HCT116 (cell line): ENCODE results near the gene GASK1A. TPM values are rescaled to one million over a fixed set of nuclear protein-coding genes. Genes with fewer than 3 reads are reported as not detected.
"Not testable (repeated sequence)": the region's sequence is repeated elsewhere in the genome, so short reads cannot be mapped to it uniquely, and the experiment has no call there.

Experiments
- ATAC-seq: fragments of 200-7000 bp; cut with Tn5 transposase; 2 replicates; pipeline ENCODE4 v1.9.1; 2020; ENCODE audit warnings: mild to moderate bottlenecking, moderate library complexity
- BruUV-seq: library from RNA; stranded (reverse); fragments of 400-500 nt; replicated peaks from 2 replicates; lab custom pipeline; 2021; lab: Mats Ljungman, UMichigan
- CTCF ChIA-PET: fragments of 300-600 bp; sonication (Branson Sonifier 250); formaldehyde crosslinking; loops from one replicate; lab custom pipeline; 2021; ENCODE audit warnings: antibody characterized with exemption; lab: Charles Lee
- POLR2A ChIA-PET: fragments of 300-600, 350-600 bp; sonication (Branson Sonifier 250); formaldehyde crosslinking; loops from one replicate; lab custom pipeline; 2021; ENCODE audit warnings: antibody characterized with exemption; lab: Charles Lee
- RAD21 ChIA-PET, 2 experiments: fragments of 300-600 bp; sonication (Branson Sonifier 250); formaldehyde crosslinking; loops; one replicate each; lab custom pipeline; 2023; ENCODE audit warnings: low total read pairs in 2 of 2; ENCODE audit not compliant: uncharacterized antibody in 2 of 2, unreplicated experiment in 2 of 2, low non-redundant PET in 1 of 2; lab: Charles Lee
- DNase-seq: peaks from one replicate; pipeline ENCODE4 v3.0.0-alpha.2; 2010; ENCODE audit warnings: low read depth, low spot score
- H2AFZ ChIP-seq: fragments of 200-600 bp; shearing (Covaris generic), sonication (generic); 2 replicates; pipeline ENCODE4 v1.6.1; 2017; ENCODE audit warnings: low read depth, mixed run types, mixed read lengths, antibody characterized with exemption, low read length; ENCODE audit not compliant: poor library complexity, severe bottlenecking
- H3K27ac ChIP-seq: 2 replicates; pipeline ENCODE4 v1.5.1; 2012; ENCODE audit warnings: low read depth, low read length
- H3K27me3 ChIP-seq: fragments of 200-600 bp; sonication (generic); 2 replicates; pipeline ENCODE4 v1.6.1; 2016; ENCODE audit warnings: mixed run types, low read length, mixed read lengths; ENCODE audit not compliant: insufficient read depth
- H3K36me3 ChIP-seq, 2 experiments: fragments of 200-500 bp in 1 of 2; fragments of 200-600 bp in 1 of 2; sonication (Bioruptor generic) in 1 of 2; sonication (generic) in 1 of 2; 2 replicates each; pipeline versions ENCODE4 v1.5.1 to v1.6.1; 2014 to 2016; ENCODE audit warnings: low read length in 2 of 2, inconsistent platforms in 1 of 2, mixed read lengths in 1 of 2, mixed run types in 1 of 2; ENCODE audit not compliant: insufficient read depth in 2 of 2, control insufficient read depth in 1 of 2
- H3K4me1 ChIP-seq, 2 experiments: fragments of 200-600 bp in 1 of 2; sonication (generic) in 1 of 2; 2 replicates each; pipeline versions ENCODE4 v1.5.1 to v1.6.1; 2012 to 2017; ENCODE audit warnings: low read length in 2 of 2, inconsistent platforms in 1 of 2, mild to moderate bottlenecking in 1 of 2, mixed read lengths in 1 of 2, mixed run types in 1 of 2, moderate library complexity in 1 of 2; ENCODE audit not compliant: insufficient read depth in 2 of 2, control insufficient read depth in 1 of 2
- H3K4me2 ChIP-seq: fragments of 200-600 bp; sonication (generic); 2 replicates; pipeline ENCODE4 v1.6.1; 2017; ENCODE audit warnings: mixed run types, low read length, mixed read lengths
- H3K4me3 ChIP-seq, 2 experiments: fragments of 200-600 bp in 1 of 2; sonication (generic) in 1 of 2; replicated peaks in 1 of 2; 2 replicates each; pipeline ENCODE4 v1.5.1; 2011 to 2016; ENCODE audit warnings: low read length in 2 of 2, control low read depth in 1 of 2, low read depth in 1 of 2, mild to moderate bottlenecking in 1 of 2, mixed read lengths in 1 of 2, mixed run types in 1 of 2
- H3K79me2 ChIP-seq: fragments of 200-600 bp; sonication (generic); 2 replicates; pipeline ENCODE4 v1.6.1; 2017; ENCODE audit warnings: mild to moderate bottlenecking, mixed run types, low read length, moderate library complexity, mixed read lengths; ENCODE audit not compliant: insufficient read depth
- H3K9ac ChIP-seq: fragments of 200-600 bp; sonication (generic); 2 replicates; pipeline ENCODE4 v1.6.1; 2016; ENCODE audit warnings: low read length, mixed read lengths
- H3K9me2 ChIP-seq: fragments of 200-600 bp; sonication (generic), shearing (Covaris generic); 2 replicates; pipeline ENCODE4 v1.6.1; 2017; ENCODE audit warnings: mixed run types, mild to moderate bottlenecking, moderate library complexity; ENCODE audit not compliant: insufficient read depth
- H3K9me3 ChIP-seq, 2 experiments: fragments of 200-500 bp in 1 of 2; fragments of 200-600 bp in 1 of 2; sonication (Bioruptor generic) in 1 of 2; sonication (generic) in 1 of 2; 2 replicates each; pipeline ENCODE4 v1.6.1; 2014 to 2017; ENCODE audit warnings: low read length in 2 of 2, mixed read lengths in 2 of 2, inconsistent platforms in 1 of 2, low read depth in 1 of 2, mild to moderate bottlenecking in 1 of 2, mixed run types in 1 of 2, moderate library complexity in 1 of 2; ENCODE audit not compliant: control insufficient read depth in 1 of 2, insufficient read depth in 1 of 2
- H4K20me1 ChIP-seq: fragments of 200-600 bp; sonication (generic), shearing (Covaris generic); 2 replicates; pipeline ENCODE4 v1.6.1; 2017; ENCODE audit warnings: mixed run types, mild to moderate bottlenecking, moderate library complexity; ENCODE audit not compliant: insufficient read depth
- CEBPB ChIP-seq: IDR thresholded peaks from 2 replicates; pipeline ENCODE4 v1.6.1; 2012; ENCODE audit warnings: low read depth
- CTCF ChIP-seq, 3 experiments: fragments of 200-600 bp in 1 of 3; sonication (generic) in 1 of 3; IDR thresholded peaks in 2 of 3; conservative IDR thresholded peaks in 1 of 3; 2 replicates each; pipeline ENCODE4 v1.5.1; 2012 to 2017; ENCODE audit warnings: low read depth in 2 of 3, low read length in 2 of 3, antibody characterized with exemption in 1 of 3, borderline replicate concordance in 1 of 3, control low read depth in 1 of 3, mild to moderate bottlenecking in 1 of 3, mixed read lengths in 1 of 3, mixed run types in 1 of 3, moderate library complexity in 1 of 3; ENCODE audit not compliant: insufficient read depth in 1 of 3
- EZH2 ChIP-seq: fragments of 200-600 bp; sonication (generic); IDR thresholded peaks from 2 replicates; pipeline ENCODE4 v1.6.1; 2017; ENCODE audit warnings: antibody characterized with exemption, mixed run types
- FOSL1 ChIP-seq: IDR thresholded peaks from 2 replicates; pipeline ENCODE4 v1.6.1; 2012; ENCODE audit warnings: low read depth
- POLR2A ChIP-seq: IDR thresholded peaks from 2 replicates; pipeline ENCODE4 v1.7.0; 2011; ENCODE audit warnings: borderline replicate concordance; ENCODE audit not compliant: insufficient read depth, insufficient read length; ENCODE audit errors: extremely low read depth
- POLR2AphosphoS5 ChIP-seq: IDR thresholded peaks from 2 replicates; pipeline ENCODE4 v1.6.1; 2011; ENCODE audit warnings: mild to moderate bottlenecking, low read depth, low read length, moderate library complexity
- SP1 ChIP-seq: IDR thresholded peaks from 2 replicates; pipeline ENCODE4 v1.6.1; 2012; ENCODE audit warnings: low read depth
- YY1 ChIP-seq: IDR thresholded peaks from 2 replicates; pipeline ENCODE4 v1.6.1; 2011; ENCODE audit warnings: low read length, low read depth, moderate library complexity, mild to moderate bottlenecking; ENCODE audit not compliant: insufficient replicate concordance; ENCODE audit errors: extremely low read depth
- ZFX ChIP-seq: fragments of 450-650 bp; IDR thresholded peaks from 2 replicates; pipeline ENCODE4 v1.6.1; 2017
- ZNF274 ChIP-seq: fragments of 200-500 bp; sonication (Bioruptor generic); IDR thresholded peaks from 2 replicates; pipeline ENCODE4 v1.6.1; 2014; ENCODE audit warnings: mild to moderate bottlenecking, low read depth, low read length, inconsistent platforms
- intact Hi-C: fragments of 100-400 bp; cut with micrococcal nuclease; formaldehyde crosslinking; loops from 2 replicates; pipeline ENCODE4 v1.10.0; 2022
- total RNA-seq: library from RNA; stranded (reverse); gene quantifications from one replicate; pipeline ENCODE4 v1.2.1, GENCODE V29; 2021; ENCODE audit not compliant: unreplicated experiment
- TF ChIP-seq, protein P1 (sequence below): IDR thresholded peaks from 2 replicates; pipeline ENCODE4 v1.6.1; 2011; ENCODE audit warnings: mild to moderate bottlenecking, low read length, moderate library complexity; ENCODE audit not compliant: insufficient replicate concordance; ENCODE audit errors: extremely low read depth
- TF ChIP-seq, protein P2 (sequence below): IDR thresholded peaks from 2 replicates; pipeline ENCODE4 v1.6.1; 2012; ENCODE audit warnings: low read depth
- TF ChIP-seq, protein P3 (sequence below): IDR thresholded peaks from 2 replicates; pipeline ENCODE4 v1.6.1; 2012

Gene GASK1A
- total RNA-seq, 1 experiment from 2014 or later = 1.0 TPM

DNA sequence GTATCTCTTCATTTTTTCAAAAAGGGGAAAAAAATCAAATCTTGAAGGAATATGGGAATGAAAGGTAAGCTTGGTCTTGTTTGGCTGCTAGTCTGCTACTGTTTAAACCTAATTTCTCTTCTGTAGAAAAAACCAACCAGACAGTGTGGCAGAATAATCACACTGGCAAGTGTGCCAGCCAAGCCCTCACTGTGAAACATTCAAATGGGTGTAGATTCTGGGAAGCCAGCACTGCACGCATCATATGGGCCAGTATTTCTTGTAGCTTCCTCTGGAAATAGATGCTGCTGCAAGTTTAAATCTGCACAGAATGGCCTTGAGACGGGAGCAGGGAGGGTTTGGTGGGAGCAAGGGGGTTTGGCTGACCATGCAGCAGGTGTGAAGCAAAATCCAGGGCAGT is 64.7 kb downstream of the GASK1A start:
- H3K4me1 ChIP-seq = no peaks in the 10 kb centered on the region
- H3K9ac ChIP-seq = no peak overlapping the region
- CTCF ChIA-PET = no interaction called here
- no peak overlapping the region for H3K4me3 ChIP-seq
- RAD21 ChIA-PET = no interaction called here
- intact Hi-C loops = no loop called here
- H3K27me3 ChIP-seq = no peaks in the 10 kb centered on the region
- H2AFZ ChIP-seq = no peak overlapping the region
- no peaks in the 10 kb centered on the region for H3K79me2 ChIP-seq
- no peak overlapping the region for H3K27ac ChIP-seq
- BruUV-seq = no TSS peak
- ATAC-seq (no peak), DNase-seq (no peak)
- no peaks in the 10 kb centered on the region for H3K9me2 ChIP-seq
- no peak overlapping the region for H3K4me2 ChIP-seq
- TF ChIP-seq ZFX (no peak), SP1 (no peak), CEBPB (no peak), FOSL1 (no peak), EZH2 (no peak), ZNF274 (no peak), POLR2A (no peak), YY1 (no peak), CTCF (IDR thresholded peaks at IDR 0.05 in 2 of 3, conservative IDR thresholded peaks at IDR 0.05 in 1 of 3; ENCODE audit: borderline replicate concordance in 1 of 3, insufficient read depth in 1 of 3, low read depth in 2 of 3, low read length in 2 of 3) (no peak), POLR2AphosphoS5 (no peak)
- TF ChIP-seq, protein P1, sequence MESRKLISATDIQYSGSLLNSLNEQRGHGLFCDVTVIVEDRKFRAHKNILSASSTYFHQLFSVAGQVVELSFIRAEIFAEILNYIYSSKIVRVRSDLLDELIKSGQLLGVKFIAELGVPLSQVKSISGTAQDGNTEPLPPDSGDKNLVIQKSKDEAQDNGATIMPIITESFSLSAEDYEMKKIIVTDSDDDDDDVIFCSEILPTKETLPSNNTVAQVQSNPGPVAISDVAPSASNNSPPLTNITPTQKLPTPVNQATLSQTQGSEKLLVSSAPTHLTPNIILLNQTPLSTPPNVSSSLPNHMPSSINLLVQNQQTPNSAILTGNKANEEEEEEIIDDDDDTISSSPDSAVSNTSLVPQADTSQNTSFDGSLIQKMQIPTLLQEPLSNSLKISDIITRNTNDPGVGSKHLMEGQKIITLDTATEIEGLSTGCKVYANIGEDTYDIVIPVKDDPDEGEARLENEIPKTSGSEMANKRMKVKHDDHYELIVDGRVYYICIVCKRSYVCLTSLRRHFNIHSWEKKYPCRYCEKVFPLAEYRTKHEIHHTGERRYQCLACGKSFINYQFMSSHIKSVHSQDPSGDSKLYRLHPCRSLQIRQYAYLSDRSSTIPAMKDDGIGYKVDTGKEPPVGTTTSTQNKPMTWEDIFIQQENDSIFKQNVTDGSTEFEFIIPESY = no peak
- TF ChIP-seq, protein P2, sequence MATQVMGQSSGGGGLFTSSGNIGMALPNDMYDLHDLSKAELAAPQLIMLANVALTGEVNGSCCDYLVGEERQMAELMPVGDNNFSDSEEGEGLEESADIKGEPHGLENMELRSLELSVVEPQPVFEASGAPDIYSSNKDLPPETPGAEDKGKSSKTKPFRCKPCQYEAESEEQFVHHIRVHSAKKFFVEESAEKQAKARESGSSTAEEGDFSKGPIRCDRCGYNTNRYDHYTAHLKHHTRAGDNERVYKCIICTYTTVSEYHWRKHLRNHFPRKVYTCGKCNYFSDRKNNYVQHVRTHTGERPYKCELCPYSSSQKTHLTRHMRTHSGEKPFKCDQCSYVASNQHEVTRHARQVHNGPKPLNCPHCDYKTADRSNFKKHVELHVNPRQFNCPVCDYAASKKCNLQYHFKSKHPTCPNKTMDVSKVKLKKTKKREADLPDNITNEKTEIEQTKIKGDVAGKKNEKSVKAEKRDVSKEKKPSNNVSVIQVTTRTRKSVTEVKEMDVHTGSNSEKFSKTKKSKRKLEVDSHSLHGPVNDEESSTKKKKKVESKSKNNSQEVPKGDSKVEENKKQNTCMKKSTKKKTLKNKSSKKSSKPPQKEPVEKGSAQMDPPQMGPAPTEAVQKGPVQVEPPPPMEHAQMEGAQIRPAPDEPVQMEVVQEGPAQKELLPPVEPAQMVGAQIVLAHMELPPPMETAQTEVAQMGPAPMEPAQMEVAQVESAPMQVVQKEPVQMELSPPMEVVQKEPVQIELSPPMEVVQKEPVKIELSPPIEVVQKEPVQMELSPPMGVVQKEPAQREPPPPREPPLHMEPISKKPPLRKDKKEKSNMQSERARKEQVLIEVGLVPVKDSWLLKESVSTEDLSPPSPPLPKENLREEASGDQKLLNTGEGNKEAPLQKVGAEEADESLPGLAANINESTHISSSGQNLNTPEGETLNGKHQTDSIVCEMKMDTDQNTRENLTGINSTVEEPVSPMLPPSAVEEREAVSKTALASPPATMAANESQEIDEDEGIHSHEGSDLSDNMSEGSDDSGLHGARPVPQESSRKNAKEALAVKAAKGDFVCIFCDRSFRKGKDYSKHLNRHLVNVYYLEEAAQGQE = no peak
- TF ChIP-seq, protein P3, sequence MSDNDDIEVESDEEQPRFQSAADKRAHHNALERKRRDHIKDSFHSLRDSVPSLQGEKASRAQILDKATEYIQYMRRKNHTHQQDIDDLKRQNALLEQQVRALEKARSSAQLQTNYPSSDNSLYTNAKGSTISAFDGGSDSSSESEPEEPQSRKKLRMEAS = no peak
- no peaks in the 10 kb centered on the region for H3K36me3 ChIP-seq
- no peaks in the 10 kb centered on the region for H4K20me1 ChIP-seq
- H3K9me3 ChIP-seq = peaks cover 5 to 14% of the 10 kb centered on the region in 2 experiments; a peak in 2 of 4 replicates
- POLR2A ChIA-PET = no interaction called here

GRCh38 chr3:43045079-43045478 is 66.0 kb downstream of the GASK1A start:
- H3K9me2 ChIP-seq, BruUV-seq, CTCF ChIA-PET, H3K27me3 ChIP-seq, DNase-seq, H3K4me2 ChIP-seq, H3K4me3 ChIP-seq, H4K20me1 ChIP-seq, H3K9ac ChIP-seq, H3K4me1 ChIP-seq, ATAC-seq, H3K27ac ChIP-seq, H3K79me2 ChIP-seq, RAD21 ChIA-PET, H3K36me3 ChIP-seq, POLR2A ChIA-PET, H2AFZ ChIP-seq, intact Hi-C loops: not testable (repeated sequence)
- H3K9me3 ChIP-seq = peaks cover 5 to 14% of the 10 kb centered on the region in 2 experiments; a peak in 2 of 4 replicates
